ENCODE data around the gene BTN2A1.

Gene BTN2A1

GRCh38 chr6:26483727-26484126, 26.0 kb downstream of the BTN2A1 start:
- TF ChIP-seq FOXP2 (optimal IDR thresholded peaks at IDR 0.05; ENCODE audit: borderline replicate concordance, extremely low read depth, extremely low read length, insufficient read depth) (no peak), POLR2AphosphoS5 (IDR thresholded peaks at IDR 0.05; ENCODE audit: low read depth, low read length) (no peak), TAF1 (IDR thresholded peaks at IDR 0.05; ENCODE audit: borderline replicate concordance, insufficient read depth, low read length) (no peak)
- TF ChIP-seq, protein P1, sequence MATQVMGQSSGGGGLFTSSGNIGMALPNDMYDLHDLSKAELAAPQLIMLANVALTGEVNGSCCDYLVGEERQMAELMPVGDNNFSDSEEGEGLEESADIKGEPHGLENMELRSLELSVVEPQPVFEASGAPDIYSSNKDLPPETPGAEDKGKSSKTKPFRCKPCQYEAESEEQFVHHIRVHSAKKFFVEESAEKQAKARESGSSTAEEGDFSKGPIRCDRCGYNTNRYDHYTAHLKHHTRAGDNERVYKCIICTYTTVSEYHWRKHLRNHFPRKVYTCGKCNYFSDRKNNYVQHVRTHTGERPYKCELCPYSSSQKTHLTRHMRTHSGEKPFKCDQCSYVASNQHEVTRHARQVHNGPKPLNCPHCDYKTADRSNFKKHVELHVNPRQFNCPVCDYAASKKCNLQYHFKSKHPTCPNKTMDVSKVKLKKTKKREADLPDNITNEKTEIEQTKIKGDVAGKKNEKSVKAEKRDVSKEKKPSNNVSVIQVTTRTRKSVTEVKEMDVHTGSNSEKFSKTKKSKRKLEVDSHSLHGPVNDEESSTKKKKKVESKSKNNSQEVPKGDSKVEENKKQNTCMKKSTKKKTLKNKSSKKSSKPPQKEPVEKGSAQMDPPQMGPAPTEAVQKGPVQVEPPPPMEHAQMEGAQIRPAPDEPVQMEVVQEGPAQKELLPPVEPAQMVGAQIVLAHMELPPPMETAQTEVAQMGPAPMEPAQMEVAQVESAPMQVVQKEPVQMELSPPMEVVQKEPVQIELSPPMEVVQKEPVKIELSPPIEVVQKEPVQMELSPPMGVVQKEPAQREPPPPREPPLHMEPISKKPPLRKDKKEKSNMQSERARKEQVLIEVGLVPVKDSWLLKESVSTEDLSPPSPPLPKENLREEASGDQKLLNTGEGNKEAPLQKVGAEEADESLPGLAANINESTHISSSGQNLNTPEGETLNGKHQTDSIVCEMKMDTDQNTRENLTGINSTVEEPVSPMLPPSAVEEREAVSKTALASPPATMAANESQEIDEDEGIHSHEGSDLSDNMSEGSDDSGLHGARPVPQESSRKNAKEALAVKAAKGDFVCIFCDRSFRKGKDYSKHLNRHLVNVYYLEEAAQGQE (IDR thresholded peaks at IDR 0.05; ENCODE audit: insufficient read depth in 1 of 2, low read depth in 2 of 2, low read length in 2 of 2) = no peak

DNA sequence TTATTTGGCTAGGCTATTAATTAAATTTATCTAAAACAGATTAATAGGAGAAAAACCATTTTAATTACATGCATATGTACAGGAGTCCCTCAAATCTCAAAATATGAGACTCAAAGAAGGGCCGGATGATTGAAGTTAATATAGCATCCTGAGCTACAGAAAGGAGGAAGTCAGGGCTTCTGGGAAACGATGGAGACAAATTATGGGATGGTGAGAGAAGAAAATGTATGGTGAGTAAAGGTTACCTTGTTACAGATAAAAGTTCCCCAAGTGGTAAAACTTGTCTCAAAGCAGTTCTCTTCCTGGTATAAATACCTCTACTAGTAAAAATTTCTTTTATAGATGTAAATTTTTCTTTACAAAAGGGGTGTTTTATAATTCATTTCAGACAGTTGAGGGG, 26.4 kb downstream of the BTN2A1 start:
- no peak for TF ChIP-seq TAF1 (IDR thresholded peaks at IDR 0.05; ENCODE audit: borderline replicate concordance, insufficient read depth, low read length)
- no peak for TF ChIP-seq SIN3A (IDR thresholded peaks at IDR 0.05; ENCODE audit: borderline replicate concordance, insufficient read depth, low read length)
- no peak for TF ChIP-seq POLR2AphosphoS5 (IDR thresholded peaks at IDR 0.05; ENCODE audit: low read depth, low read length)
- no peak for TF ChIP-seq FOXP2 (optimal IDR thresholded peaks at IDR 0.05; ENCODE audit: borderline replicate concordance, extremely low read depth, extremely low read length, insufficient read depth)
- TF ChIP-seq, protein P1 (IDR thresholded peaks at IDR 0.05; ENCODE audit: insufficient read depth in 1 of 2, low read depth in 2 of 2, low read length in 2 of 2) = no peak

- TF ChIP-seq SIN3A (IDR thresholded peaks at IDR 0.05; ENCODE audit: borderline replicate concordance, insufficient read depth, low read length) (no peak), TAF1 (IDR thresholded peaks at IDR 0.05; ENCODE audit: borderline replicate concordance, insufficient read depth, low read length) (no peak), POLR2AphosphoS5 (IDR thresholded peaks at IDR 0.05; ENCODE audit: low read depth, low read length) (no peak), FOXP2 (optimal IDR thresholded peaks at IDR 0.05; ENCODE audit: borderline replicate concordance, extremely low read depth, extremely low read length, insufficient read depth) (no peak)
- TF ChIP-seq, protein P1 (IDR thresholded peaks at IDR 0.05; ENCODE audit: insufficient read depth in 1 of 2, low read depth in 2 of 2, low read length in 2 of 2) = no peak
Observed at GRCh38 chr6:26485112-26485780, 27.5 kb downstream of the BTN2A1 start.

- TF ChIP-seq SIN3A (IDR thresholded peaks at IDR 0.05; ENCODE audit: borderline replicate concordance, insufficient read depth, low read length) = no peak
- no peak for TF ChIP-seq TAF1 (IDR thresholded peaks at IDR 0.05; ENCODE audit: borderline replicate concordance, insufficient read depth, low read length)
- no peak for TF ChIP-seq FOXP2 (optimal IDR thresholded peaks at IDR 0.05; ENCODE audit: borderline replicate concordance, extremely low read depth, extremely low read length, insufficient read depth)
Observed at GRCh38 chr6:26486358-26486757, 28.6 kb downstream of the BTN2A1 start.

- no peak for TF ChIP-seq SIN3A (IDR thresholded peaks at IDR 0.05; ENCODE audit: borderline replicate concordance, insufficient read depth, low read length)
- TF ChIP-seq FOXP2 (optimal IDR thresholded peaks at IDR 0.05; ENCODE audit: borderline replicate concordance, extremely low read depth, extremely low read length, insufficient read depth) = no peak
- no peak for TF ChIP-seq TAF1 (IDR thresholded peaks at IDR 0.05; ENCODE audit: borderline replicate concordance, insufficient read depth, low read length)
- TF ChIP-seq, protein P1 (IDR thresholded peaks at IDR 0.05; ENCODE audit: insufficient read depth in 1 of 2, low read depth in 2 of 2, low read length in 2 of 2) = no peak
- TF ChIP-seq POLR2AphosphoS5 (IDR thresholded peaks at IDR 0.05; ENCODE audit: low read depth, low read length) = no peak
Observed at GRCh38 chr6:26487466-26487865, 29.7 kb downstream of the BTN2A1 start.
